ENCODE measurements around the gene CAMSAP1.
"Not testable (repeated sequence)": the region's sequence is repeated elsewhere in the genome, so short reads cannot be mapped to it uniquely, and the experiment has no call there.

CAMSAP1 gene

GRCh38 chr9:135920256-135920930 is 13.0 kb upstream of the CAMSAP1 start:
- DNase-seq = no peak

GRCh38 chr9:135919318-135919890 is 12.1 kb upstream of the CAMSAP1 start:
- no peak for DNase-seq

GRCh38 chr9:135916227-135916626 is 8.9 kb upstream of the CAMSAP1 start:
- not testable (repeated sequence) for DNase-seq

- DNase-seq = no peak
These were observed 7.6 kb upstream of the CAMSAP1 start for GRCh38 chr9:135914921-135915320.

GRCh38 chr9:135911233-135911632 is 3.9 kb upstream of the CAMSAP1 start:
- DNase-seq = not testable (repeated sequence)

GRCh38 chr9:135910757-135911156 is 3.4 kb upstream of the CAMSAP1 start:
- no peak for DNase-seq

- DNase-seq = no peak
These were observed 2.9 kb upstream of the CAMSAP1 start for GRCh38 chr9:135910216-135910615.

- no peak for DNase-seq
These were observed 2.0 kb upstream of the CAMSAP1 start for GRCh38 chr9:135909371-135909770.

GRCh38 chr9:135908754-135909204 is 1.4 kb upstream of the CAMSAP1 start:
- DNase-seq = no peak

- DNase-seq = no peak
These were observed 877 bp upstream of the CAMSAP1 start for GRCh38 chr9:135908093-135908753.

- DNase-seq = no peak
These were observed 328 bp downstream of the CAMSAP1 start for GRCh38 chr9:135907006-135907430.

GRCh38 chr9:135906291-135907005 is 898 bp downstream of the CAMSAP1 start:
- peak; percentile 25 for DNase-seq

- DNase-seq = peak; percentile 80
These were observed 1.7 kb downstream of the CAMSAP1 start for GRCh38 chr9:135905380-135906258.

GRCh38 chr9:135903786-135904520 is 3.4 kb downstream of the CAMSAP1 start:
- no peak for DNase-seq

GRCh38 chr9:135903358-135903656 is 4.0 kb downstream of the CAMSAP1 start:
- DNase-seq = no peak

- DNase-seq = no peak
These were observed 4.5 kb downstream of the CAMSAP1 start for GRCh38 chr9:135902655-135903357.

- no peak for DNase-seq
These were observed 5.5 kb downstream of the CAMSAP1 start for GRCh38 chr9:135901826-135902225.

- no peak for DNase-seq
These were observed 6.2 kb downstream of the CAMSAP1 start for GRCh38 chr9:135901031-135901758.

GRCh38 chr9:135898634-135899407 is 8.5 kb downstream of the CAMSAP1 start:
- no peak for DNase-seq

GRCh38 chr9:135896626-135897025 is 10.7 kb downstream of the CAMSAP1 start:
- DNase-seq = no peak
